Activated gamma-delta T cell treated with Interleukin-2 at 50 U/mL for 16 hours (primary cell): ENCODE results near the gene APOL1.
"Not testable (repeated sequence)": the region's sequence is repeated elsewhere in the genome, so short reads cannot be mapped to it uniquely, and the experiment has no call there.

ENCODE experiments used
- DNase-seq: peaks from one replicate; pipeline ENCODE4 v3.0.0-alpha.2; 2020

Gene APOL1

GRCh38 chr22:36274531-36274930, 21.6 kb downstream of the APOL1 start:
- DNase-seq: no peak

- peak; percentile 61 for DNase-seq
Measured at GRCh38 chr22:36277482-36278291, 24.8 kb downstream of the APOL1 start.

- DNase-seq: no peak
Measured at GRCh38 chr22:36279219-36279666, 26.3 kb downstream of the APOL1 start.

GRCh38 chr22:36280379-36280778, 27.4 kb downstream of the APOL1 start:
- no peak for DNase-seq

- DNase-seq: no peak
Measured at GRCh38 chr22:36281781-36282327, 28.9 kb downstream of the APOL1 start.

- DNase-seq: no peak
Measured at GRCh38 chr22:36282328-36282831, 29.4 kb downstream of the APOL1 start.

- DNase-seq: no peak
Measured at GRCh38 chr22:36284171-36284571, 31.2 kb downstream of the APOL1 start.

GRCh38 chr22:36285017-36285416, 32.1 kb downstream of the APOL1 start:
- DNase-seq: no peak

- DNase-seq: no peak
Measured at GRCh38 chr22:36285545-36285944, 32.6 kb downstream of the APOL1 start.

GRCh38 chr22:36286096-36286957, 33.4 kb downstream of the APOL1 start:
- DNase-seq: peak; percentile 56

GRCh38 chr22:36287881-36288515, 35.1 kb downstream of the APOL1 start:
- DNase-seq: no peak

GRCh38 chr22:36288571-36289405, 35.9 kb downstream of the APOL1 start:
- DNase-seq: no peak

- DNase-seq: no peak
Measured at GRCh38 chr22:36289406-36289870, 36.5 kb downstream of the APOL1 start.

- peak; percentile 41 for DNase-seq
Measured at GRCh38 chr22:36289948-36290371, 37.0 kb downstream of the APOL1 start.

- not testable (repeated sequence) for DNase-seq
Measured at GRCh38 chr22:36290391-36291075, 37.6 kb downstream of the APOL1 start.

- no peak for DNase-seq
Measured at GRCh38 chr22:36291831-36292740, 39.2 kb downstream of the APOL1 start.

- no peak for DNase-seq
Measured at GRCh38 chr22:36292823-36293530, 40.0 kb downstream of the APOL1 start.

- no peak for DNase-seq
Measured at GRCh38 chr22:36293606-36294292, 40.8 kb downstream of the APOL1 start.

- no peak for DNase-seq
Measured at GRCh38 chr22:36294293-36294620, 41.3 kb downstream of the APOL1 start.
